ENCODE measurements around the gene KRT74.

Gene KRT74

DNA sequence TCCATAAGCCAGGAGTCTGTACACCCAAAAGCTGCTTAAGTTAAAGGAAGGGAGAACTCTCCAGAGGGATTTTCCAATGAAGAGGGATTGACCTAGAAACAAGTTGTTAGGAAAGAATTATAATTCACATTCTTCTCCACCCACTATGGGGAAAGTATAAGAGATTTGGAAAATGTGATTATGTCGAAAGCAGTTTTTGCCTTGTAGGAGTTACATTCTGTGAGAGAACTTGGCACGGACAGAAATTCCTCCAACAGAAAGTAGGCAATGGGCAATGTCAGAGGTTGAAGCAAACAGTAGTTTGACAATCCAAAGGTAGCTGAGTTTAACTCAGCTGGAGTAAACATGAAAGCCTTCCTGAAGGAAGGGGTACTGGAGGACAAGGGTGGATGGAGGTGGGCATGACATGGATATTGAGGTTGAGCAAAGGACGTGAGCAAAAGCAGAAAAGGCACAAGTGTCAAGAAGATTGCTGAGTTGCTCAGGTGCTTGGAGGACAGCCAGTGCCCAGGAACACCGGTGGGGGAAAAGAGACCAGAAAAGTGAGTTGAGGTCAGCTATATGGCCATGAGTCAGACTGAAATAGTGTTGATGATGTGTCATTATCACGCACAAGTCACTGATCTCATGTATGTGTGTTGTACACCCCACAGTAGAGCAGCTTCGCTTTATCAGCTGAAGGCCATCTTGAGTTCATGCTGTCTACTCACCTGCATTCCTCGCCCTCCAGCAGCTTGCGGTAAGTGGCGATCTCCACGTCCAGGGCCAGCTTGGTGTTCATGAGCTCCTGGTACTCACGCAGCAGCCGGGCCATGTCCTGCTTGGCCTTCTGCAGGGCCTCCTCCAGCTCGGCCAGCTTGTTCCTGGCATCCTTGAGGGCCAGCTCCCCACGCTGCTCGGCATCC, 57.5 kb downstream of the KRT74 start:
- H3K27ac ChIP-seq: no peak overlapping the region

More for the DNA sequence above, 57.5 kb downstream of the KRT74 start:
- no peak for TF ChIP-seq ZFX (IDR thresholded peaks at IDR 0.05)
- TF ChIP-seq, protein P1, sequence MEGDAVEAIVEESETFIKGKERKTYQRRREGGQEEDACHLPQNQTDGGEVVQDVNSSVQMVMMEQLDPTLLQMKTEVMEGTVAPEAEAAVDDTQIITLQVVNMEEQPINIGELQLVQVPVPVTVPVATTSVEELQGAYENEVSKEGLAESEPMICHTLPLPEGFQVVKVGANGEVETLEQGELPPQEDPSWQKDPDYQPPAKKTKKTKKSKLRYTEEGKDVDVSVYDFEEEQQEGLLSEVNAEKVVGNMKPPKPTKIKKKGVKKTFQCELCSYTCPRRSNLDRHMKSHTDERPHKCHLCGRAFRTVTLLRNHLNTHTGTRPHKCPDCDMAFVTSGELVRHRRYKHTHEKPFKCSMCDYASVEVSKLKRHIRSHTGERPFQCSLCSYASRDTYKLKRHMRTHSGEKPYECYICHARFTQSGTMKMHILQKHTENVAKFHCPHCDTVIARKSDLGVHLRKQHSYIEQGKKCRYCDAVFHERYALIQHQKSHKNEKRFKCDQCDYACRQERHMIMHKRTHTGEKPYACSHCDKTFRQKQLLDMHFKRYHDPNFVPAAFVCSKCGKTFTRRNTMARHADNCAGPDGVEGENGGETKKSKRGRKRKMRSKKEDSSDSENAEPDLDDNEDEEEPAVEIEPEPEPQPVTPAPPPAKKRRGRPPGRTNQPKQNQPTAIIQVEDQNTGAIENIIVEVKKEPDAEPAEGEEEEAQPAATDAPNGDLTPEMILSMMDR (conservative IDR thresholded peaks at IDR 0.05): no peak

Measured in C4-2B (cell line).